GM18502 (cell line): ENCODE measurements around the gene ADNP.
"Not testable (repeated sequence)": the region's sequence is repeated elsewhere in the genome, so short reads cannot be mapped to it uniquely, and the experiment has no call there.

Source experiments
- ATAC-seq: cut with Tn5 transposase; IDR thresholded peaks from one replicate; pipeline ENCODE4 v1.9.1; 2021; ENCODE audit warnings: mild to moderate bottlenecking; ENCODE audit not compliant: unreplicated experiment, poor library complexity

Gene ADNP

GRCh38 chr20:50904067-50904570, 27.1 kb downstream of the ADNP start:
- no peak for ATAC-seq

- ATAC-seq: no peak
Observed at GRCh38 chr20:50903353-50904051, 27.7 kb downstream of the ADNP start.

GRCh38 chr20:50901301-50901700, 29.9 kb downstream of the ADNP start:
- ATAC-seq: no peak

- ATAC-seq: no peak
Observed at GRCh38 chr20:50900261-50900660, 31.0 kb downstream of the ADNP start.

GRCh38 chr20:50898475-50898874, 32.8 kb downstream of the ADNP start:
- ATAC-seq: no peak

GRCh38 chr20:50895111-50895830, 36.0 kb downstream of the ADNP start:
- no peak for ATAC-seq

- ATAC-seq: no peak
Observed at GRCh38 chr20:50893620-50894019, 37.6 kb downstream of the ADNP start.

- ATAC-seq: no peak
Observed at GRCh38 chr20:50892394-50892793, 38.8 kb downstream of the ADNP start.

- no peak for ATAC-seq
Observed at GRCh38 chr20:50891138-50891537, 40.1 kb downstream of the ADNP start.

GRCh38 chr20:50887576-50887975, 43.7 kb downstream of the ADNP start:
- no peak for ATAC-seq

GRCh38 chr20:50886184-50886790, 45.0 kb downstream of the ADNP start:
- no peak for ATAC-seq

- ATAC-seq: no peak
Observed at GRCh38 chr20:50885781-50886180, 45.5 kb downstream of the ADNP start.

GRCh38 chr20:50885068-50885467, 46.2 kb downstream of the ADNP start:
- no peak for ATAC-seq

- ATAC-seq: no peak
Observed at GRCh38 chr20:50883856-50884255, 47.4 kb downstream of the ADNP start.

- not testable (repeated sequence) for ATAC-seq
Observed at GRCh38 chr20:50881759-50882424, 49.3 kb downstream of the ADNP start.

GRCh38 chr20:50879649-50880550, 51.3 kb downstream of the ADNP start:
- ATAC-seq: no peak

GRCh38 chr20:50877232-50877743, 53.9 kb downstream of the ADNP start:
- ATAC-seq: no peak

- ATAC-seq: no peak
Observed at GRCh38 chr20:50876816-50877215, 54.4 kb downstream of the ADNP start.

GRCh38 chr20:50876063-50876685, 55.1 kb downstream of the ADNP start:
- ATAC-seq: no peak
